Prostate gland (tissue), 2 donors: ENCODE results near the gene DGKG. TPM values are rescaled to one million over a fixed set of nuclear protein-coding genes. Genes with fewer than 3 reads are reported as not detected.

ENCODE experiments used
- DNase-seq: peaks from one replicate; pipeline ENCODE4 v3.0.0-alpha.2; 2019; ENCODE audit warnings: low spot score
- H3K27ac ChIP-seq, 2 donors: fragments of 200-600 bp; sonication (generic); 2 replicates each; pipeline ENCODE4 v1.5.1; 2017 to 2019
- H3K27me3 ChIP-seq: fragments of 200-600 bp; sonication (generic); replicated peaks from 2 replicates; pipeline ENCODE4 v1.5.1; 2019; ENCODE audit not compliant: insufficient read depth
- H3K36me3 ChIP-seq, 2 donors: fragments of 200-600 bp; sonication (generic); 1 replicate in 1 of 2; 2 replicates in 1 of 2; pipeline versions ENCODE4 v1.5.1 to v1.8.1; 2017 to 2019
- H3K4me1 ChIP-seq: fragments of 200-600 bp; sonication (generic); replicated peaks from 2 replicates; pipeline ENCODE4 v1.5.1; 2019
- H3K4me3 ChIP-seq, 2 donors: fragments of 200-600 bp; sonication (generic); 2 replicates each; pipeline ENCODE4 v1.5.1; 2017 to 2019
- H3K9me3 ChIP-seq: fragments of 200-600 bp; sonication (generic); 2 replicates; pipeline ENCODE4 v1.5.1; 2017
- POLR2A ChIP-seq: fragments of 450-650 bp; IDR thresholded peaks from one replicate; pipeline ENCODE4 v1.6.1; 2016; ENCODE audit warnings: antibody characterized with exemption, mild to moderate bottlenecking
- POLR2AphosphoS5 ChIP-seq: sonication (generic); formaldehyde crosslinking; IDR thresholded peaks from one replicate; pipeline ENCODE4 v1.6.1; 2017; ENCODE audit warnings: antibody characterized with exemption
- WGBS: methylation state at CpG from one replicate; pipeline ENCODE4 v1.1.5; 2018; 5-methylcytosine and 5-hydroxymethylcytosine counted together
- intact Hi-C: fragments of 100-400 bp; cut with DNase I; formaldehyde crosslinking; loops from one replicate; pipeline ENCODE4 v1.14.2; 2022
- total RNA-seq, 2 donors: library from RNA; depleted of rRNA; stranded (reverse); fragments of >200 nt; gene quantifications; one replicate each; pipeline ENCODE4 v1.1.0, GENCODE V29; 2016
- TF ChIP-seq, protein P1 (sequence below), 4 experiments: fragments of 200-600 bp in 2 of 4; fragments of 450-650 bp in 2 of 4; sonication (generic) in 2 of 4; IDR thresholded peaks; 1 replicate in 3 of 4; 2 replicates in 1 of 4; pipeline ENCODE4 v1.5.1; 2016 to 2019; ENCODE audit warnings: antibody characterized with exemption in 4 of 4, mild to moderate bottlenecking in 2 of 4, moderate library complexity in 2 of 4

Gene DGKG
- total RNA-seq, 2 donors from 2014 or later, result 1.2 to 2.2 TPM

DNA sequence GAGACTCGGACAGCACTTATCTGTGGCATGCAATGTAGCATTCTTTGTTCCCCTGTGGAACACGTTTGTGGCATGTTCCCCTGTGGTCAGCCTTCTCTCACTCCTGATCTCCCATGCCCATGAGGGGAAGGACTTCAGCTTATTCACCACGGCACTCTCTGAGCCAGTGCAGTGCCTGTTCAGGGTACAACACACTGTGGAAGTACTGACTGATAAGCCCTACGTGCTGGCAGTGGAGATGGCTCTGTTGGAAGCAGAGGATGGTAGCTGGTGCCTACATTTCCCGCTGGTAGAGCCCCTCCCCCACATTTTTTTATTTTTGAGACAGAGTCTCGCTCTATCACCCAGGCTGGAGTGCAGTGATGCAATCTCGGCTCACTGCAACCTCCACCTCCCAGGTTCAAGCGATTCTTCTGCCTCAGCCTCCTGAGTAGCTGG, 209.7 kb downstream of the DGKG start:
- no peak overlapping the region for H3K4me3 ChIP-seq
- no peaks in the 10 kb centered on the region for H3K9me3 ChIP-seq
- no peak overlapping the region for H3K27ac ChIP-seq
- H3K4me1 ChIP-seq, result no peaks in the 10 kb centered on the region
- no peak for TF ChIP-seq POLR2AphosphoS5
- TF ChIP-seq, protein P1, sequence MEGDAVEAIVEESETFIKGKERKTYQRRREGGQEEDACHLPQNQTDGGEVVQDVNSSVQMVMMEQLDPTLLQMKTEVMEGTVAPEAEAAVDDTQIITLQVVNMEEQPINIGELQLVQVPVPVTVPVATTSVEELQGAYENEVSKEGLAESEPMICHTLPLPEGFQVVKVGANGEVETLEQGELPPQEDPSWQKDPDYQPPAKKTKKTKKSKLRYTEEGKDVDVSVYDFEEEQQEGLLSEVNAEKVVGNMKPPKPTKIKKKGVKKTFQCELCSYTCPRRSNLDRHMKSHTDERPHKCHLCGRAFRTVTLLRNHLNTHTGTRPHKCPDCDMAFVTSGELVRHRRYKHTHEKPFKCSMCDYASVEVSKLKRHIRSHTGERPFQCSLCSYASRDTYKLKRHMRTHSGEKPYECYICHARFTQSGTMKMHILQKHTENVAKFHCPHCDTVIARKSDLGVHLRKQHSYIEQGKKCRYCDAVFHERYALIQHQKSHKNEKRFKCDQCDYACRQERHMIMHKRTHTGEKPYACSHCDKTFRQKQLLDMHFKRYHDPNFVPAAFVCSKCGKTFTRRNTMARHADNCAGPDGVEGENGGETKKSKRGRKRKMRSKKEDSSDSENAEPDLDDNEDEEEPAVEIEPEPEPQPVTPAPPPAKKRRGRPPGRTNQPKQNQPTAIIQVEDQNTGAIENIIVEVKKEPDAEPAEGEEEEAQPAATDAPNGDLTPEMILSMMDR (IDR thresholded peaks at IDR 0.05), result no peak
- WGBS, result 84% methylated on average over 8 of the region's 8 CpGs
- H3K36me3 ChIP-seq, result no peaks in the 10 kb centered on the region
- no peak for DNase-seq
- intact Hi-C loops, result no loop called here
- no peaks in the 10 kb centered on the region for H3K27me3 ChIP-seq

DNA sequence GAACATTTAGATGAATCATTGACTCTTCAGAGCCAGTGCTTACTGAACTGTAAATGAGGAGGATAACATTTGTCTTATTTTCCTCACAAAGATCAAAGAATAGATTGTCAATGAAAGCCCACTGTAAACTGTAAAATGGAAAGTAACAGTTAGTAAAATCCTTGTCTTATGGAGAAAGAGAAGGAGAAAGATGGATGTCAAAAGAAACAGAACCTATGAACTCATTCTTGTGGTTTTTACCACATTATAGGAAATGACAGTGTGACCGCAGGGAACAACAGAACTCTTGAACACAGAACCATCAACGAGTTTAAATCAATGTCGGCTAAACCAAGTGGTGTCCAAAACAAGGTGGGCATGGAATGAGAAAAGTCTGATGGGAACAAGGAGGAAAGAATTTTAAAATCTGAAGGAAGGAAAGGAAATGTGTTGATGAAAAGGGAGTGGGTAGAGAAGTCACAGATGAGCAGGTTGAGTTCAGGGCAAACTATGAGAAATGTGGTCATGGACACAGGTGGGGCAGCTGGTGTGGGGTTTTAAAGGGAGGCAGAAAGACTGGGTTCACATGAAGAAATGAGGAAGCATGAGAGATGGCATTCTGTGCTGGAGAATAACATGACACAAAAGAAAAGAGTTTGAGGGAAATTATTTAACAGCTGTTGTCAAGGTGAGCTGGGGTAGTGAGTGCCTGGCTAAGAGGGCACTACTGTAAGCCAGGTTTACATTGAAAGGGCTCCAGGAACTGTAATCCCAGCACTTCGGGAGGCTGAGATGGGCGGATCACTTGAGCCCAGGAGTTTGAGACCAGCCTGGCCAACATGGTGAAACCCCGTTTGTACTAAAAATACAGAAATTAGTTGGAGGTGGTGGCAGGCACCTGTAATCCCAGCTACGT, 210.7 kb downstream of the DGKG start:
- Histone ChIP-seq H3K9me3 (no peaks in the 10 kb centered on the region), H3K27ac (no peak overlapping the region), H3K27me3 (no peaks in the 10 kb centered on the region), H3K4me3 (no peak overlapping the region), H3K36me3 (no peaks in the 10 kb centered on the region), H3K4me1 (no peaks in the 10 kb centered on the region)
- intact Hi-C loops, result no loop called here
- no peak for DNase-seq
- 79% methylated on average over 7 of the region's 7 CpGs for WGBS
- TF ChIP-seq, protein P1 (IDR thresholded peaks at IDR 0.05), result no peak
- TF ChIP-seq POLR2A (no peak), POLR2AphosphoS5 (no peak)

DNA sequence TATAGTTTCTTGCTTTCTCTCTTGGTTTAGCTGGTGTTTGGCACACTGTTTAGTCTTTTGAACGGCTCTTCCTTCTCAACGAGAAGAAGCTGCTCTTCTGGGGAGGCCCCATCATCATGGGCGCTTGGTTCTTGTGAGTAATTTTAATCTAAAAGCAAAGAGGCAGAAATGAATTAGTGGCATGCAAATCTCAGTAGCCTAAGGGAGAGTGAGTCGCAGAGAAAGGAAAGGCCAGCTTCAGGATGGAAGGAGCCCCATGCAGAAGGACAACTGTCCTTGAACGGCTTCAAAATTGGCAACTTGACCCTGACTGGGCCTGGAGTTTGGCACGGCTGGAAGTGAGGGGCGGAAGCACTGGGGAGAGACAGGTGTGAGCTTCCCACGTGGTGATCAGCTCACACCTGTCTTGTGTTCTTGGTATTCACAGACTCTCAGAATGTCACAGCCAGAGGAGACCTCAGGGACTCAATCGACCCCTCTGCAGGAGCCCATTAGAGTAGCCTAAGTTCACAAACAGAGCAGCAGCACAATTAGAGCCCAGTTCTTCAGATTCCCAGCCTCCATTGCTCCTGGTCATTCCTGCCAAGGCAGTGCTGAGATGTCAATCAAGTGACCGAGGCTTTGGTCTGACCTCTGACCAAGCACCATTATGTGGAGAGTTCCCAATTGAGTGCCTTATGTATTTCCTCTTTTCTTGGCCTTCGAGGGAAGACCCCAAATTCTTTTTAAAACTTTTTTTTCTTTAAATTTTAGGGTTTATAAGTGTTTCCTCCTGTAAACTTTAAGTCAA, 211.8 kb downstream of the DGKG start:
- intact Hi-C loops, result no loop called here
- Histone ChIP-seq H3K27me3 (no peaks in the 10 kb centered on the region), H3K36me3 (no peaks in the 10 kb centered on the region), H3K27ac (no peak overlapping the region), H3K4me3 (no peak overlapping the region), H3K9me3 (no peaks in the 10 kb centered on the region), H3K4me1 (no peaks in the 10 kb centered on the region)
- TF ChIP-seq POLR2AphosphoS5, result no peak
- TF ChIP-seq, protein P1 (IDR thresholded peaks at IDR 0.05), result no peak
- TF ChIP-seq POLR2A, result no peak
- no peak for DNase-seq
- 85% methylated on average over 11 of the region's 11 CpGs for WGBS

DNA sequence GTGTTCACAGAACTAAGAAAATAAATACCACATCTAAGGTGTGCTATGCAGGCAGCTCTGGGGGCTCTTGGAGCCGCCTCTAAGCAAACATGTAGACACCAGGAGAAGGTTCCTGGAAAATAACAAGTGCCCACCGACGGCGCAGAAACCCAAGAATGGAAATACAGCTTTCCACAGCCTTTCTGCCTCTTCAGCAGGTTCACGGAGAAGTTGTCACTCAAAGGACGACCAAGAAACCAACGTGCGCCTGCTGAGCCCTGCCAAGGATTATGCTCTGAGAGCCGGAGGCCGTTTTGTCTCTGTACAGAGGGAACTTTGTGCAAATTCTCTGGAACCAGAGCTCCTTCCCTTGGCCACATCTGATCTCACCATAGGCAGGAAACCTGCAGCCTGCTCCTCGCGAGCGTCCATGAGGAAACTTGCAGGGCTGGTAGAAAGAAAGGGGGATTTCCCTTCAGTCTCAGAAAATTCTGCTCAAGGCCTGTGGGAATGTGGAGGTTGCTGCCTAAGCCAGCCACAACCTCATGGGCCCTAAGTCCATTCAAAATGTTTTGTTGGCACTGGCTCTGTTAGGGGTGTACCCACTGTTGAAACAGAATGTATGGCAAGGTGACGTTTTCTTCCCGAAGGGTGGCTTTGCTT, 212.6 kb downstream of the DGKG start:
- H3K4me3 ChIP-seq, result no peak overlapping the region
- no peaks in the 10 kb centered on the region for H3K9me3 ChIP-seq
- DNase-seq, result no peak
- TF ChIP-seq, protein P1 (IDR thresholded peaks at IDR 0.05), result no peak
- TF ChIP-seq POLR2AphosphoS5, result no peak
- TF ChIP-seq POLR2A, result no peak
- H3K36me3 ChIP-seq, result no peaks in the 10 kb centered on the region
- intact Hi-C loops, result no loop called here
- WGBS, result 84% methylated on average over 15 of the region's 15 CpGs
- no peak overlapping the region for H3K27ac ChIP-seq
- H3K27me3 ChIP-seq, result no peaks in the 10 kb centered on the region
- H3K4me1 ChIP-seq, result no peaks in the 10 kb centered on the region
